Uterus (tissue), 4 donors: Measurements from ENCODE around the gene CRIP1. TPM values are rescaled to one million over a fixed set of nuclear protein-coding genes. Genes with fewer than 3 reads are reported as not detected.

Source experiments
- DNase-seq, 2 donors: peaks; one replicate each; pipeline ENCODE4 v3.0.0-alpha.2; 2019 to 2020
- H3K27ac ChIP-seq, 2 donors: fragments of 200-600 bp; sonication (generic); 1 replicate in 1 of 2; 2 replicates in 1 of 2; pipeline ENCODE4 v1.5.1; 2016 to 2018
- H3K27me3 ChIP-seq, 2 donors: fragments of 200-600 bp; sonication (generic); one replicate each; pipeline ENCODE4 v1.5.1; 2018 to 2019; ENCODE audit warnings: control low read depth in 1 of 2
- H3K36me3 ChIP-seq, 2 donors: fragments of 200-600 bp; sonication (generic); one replicate each; pipeline ENCODE4 v1.5.1; 2019; ENCODE audit warnings: control low read depth in 1 of 2
- H3K4me1 ChIP-seq, 2 donors: fragments of 200-600 bp; sonication (generic); one replicate each; pipeline ENCODE4 v1.5.1; 2018 to 2019; ENCODE audit warnings: control low read depth in 1 of 2
- H3K4me3 ChIP-seq, 2 donors: fragments of 200-600 bp; sonication (generic); 1 replicate in 1 of 2; 2 replicates in 1 of 2; pipeline ENCODE4 v1.5.1; 2018 to 2019; ENCODE audit warnings: mild to moderate bottlenecking in 1 of 2
- H3K9me3 ChIP-seq, 2 donors: fragments of 200-600 bp; sonication (generic); one replicate each; pipeline ENCODE4 v1.5.1; 2019; ENCODE audit warnings: control low read depth in 1 of 2
- CTCF ChIP-seq, 4 experiments: fragments of 200-600 bp in 2 of 4; fragments of 450-650 bp in 2 of 4; sonication (generic) in 2 of 4; IDR thresholded peaks; one replicate each; pipeline ENCODE4 v1.5.1; 2016 to 2019; ENCODE audit warnings: antibody characterized with exemption in 4 of 4, mild to moderate bottlenecking in 2 of 4, moderate library complexity in 1 of 4
- POLR2A ChIP-seq, 2 donors: fragments of 450-650 bp; IDR thresholded peaks; one replicate each; pipeline ENCODE4 v1.6.1; 2016; ENCODE audit warnings: antibody characterized with exemption in 2 of 2, mild to moderate bottlenecking in 1 of 2, moderate library complexity in 1 of 2
- intact Hi-C: fragments of 100-400 bp; cut with DNase I; formaldehyde crosslinking; loops from one replicate; pipeline ENCODE4 v1.15.1; 2023; ENCODE audit warnings: low total_unique reads
- total RNA-seq, 4 donors: library from RNA; depleted of rRNA in 3 of 4; stranded (reverse); fragments of >200 nt in 3 of 4; gene quantifications; one replicate each; pipeline versions ENCODE4 v1.1.0 to v1.2.4, GENCODE V29; 2014 to 2023
- donor health status: DM: yes; HTN: yes; CAD: no.

Gene CRIP1
- total RNA-seq, 4 donors from 2014 or later: 0.51 to 64.7 (median 34.4) TPM

GRCh38 chr14:105488781-105489541 lies 2.3 kb downstream of the CRIP1 start:
- H3K9me3 ChIP-seq: no peaks in the 10 kb centered on the region
- peaks cover 0 to 36% of the 10 kb centered on the region in 2 donors for H3K4me1 ChIP-seq
- intact Hi-C loops: no loop called here
- H3K27me3 ChIP-seq: peaks cover 0 to 5% of the 10 kb centered on the region in 2 donors
- H3K36me3 ChIP-seq: no peaks in the 10 kb centered on the region
- peak overlapping the region in 1 of 2 donors; percentile 56 for H3K4me3 ChIP-seq
- DNase-seq: peak in 1 of 2 donors; percentile 39
- H3K27ac ChIP-seq: peak overlapping the region; percentile 92 to 96
- TF ChIP-seq CTCF (IDR thresholded peaks at IDR 0.05): no peak
- no peak for TF ChIP-seq POLR2A (IDR thresholded peaks at IDR 0.05)

- peak; percentile 86 to 89 for DNase-seq
- TF ChIP-seq CTCF (IDR thresholded peaks at IDR 0.05) (peak; percentile 61 to 80 (median 76)), POLR2A (IDR thresholded peaks at IDR 0.05) (peak in 1 of 2 donors; percentile 44)
- peak overlapping the region; percentile 92 to 96 for H3K27ac ChIP-seq
- no peaks in the 10 kb centered on the region for H3K9me3 ChIP-seq
- intact Hi-C loops: no loop called here
- H3K27me3 ChIP-seq: peaks cover 0 to 5% of the 10 kb centered on the region in 2 donors
- no peaks in the 10 kb centered on the region for H3K36me3 ChIP-seq
- peak overlapping the region; percentile 47 to 56 for H3K4me3 ChIP-seq
- H3K4me1 ChIP-seq: peaks cover 0 to 28% of the 10 kb centered on the region in 2 donors
Observed at GRCh38 chr14:105489542-105490266, 3.0 kb downstream of the CRIP1 start.

GRCh38 chr14:105490267-105490571 lies 3.5 kb downstream of the CRIP1 start:
- peaks cover 0 to 5% of the 10 kb centered on the region in 2 donors for H3K27me3 ChIP-seq
- intact Hi-C loops: no loop called here
- peak overlapping the region; percentile 47 to 56 for H3K4me3 ChIP-seq
- TF ChIP-seq POLR2A (IDR thresholded peaks at IDR 0.05) (no peak), CTCF (IDR thresholded peaks at IDR 0.05) (no peak)
- peak overlapping the region; percentile 92 to 96 for H3K27ac ChIP-seq
- H3K4me1 ChIP-seq: peaks cover 0 to 25% of the 10 kb centered on the region in 2 donors
- H3K9me3 ChIP-seq: no peaks in the 10 kb centered on the region
- no peaks in the 10 kb centered on the region for H3K36me3 ChIP-seq
- peak in 1 of 2 donors; percentile 62 for DNase-seq

- peak; percentile 99 to 100 for DNase-seq
- no peaks in the 10 kb centered on the region for H3K36me3 ChIP-seq
- TF ChIP-seq CTCF (IDR thresholded peaks at IDR 0.05): peak; percentile 47 to 98 (median 96)
- peak; percentile 22 to 79 for TF ChIP-seq POLR2A (IDR thresholded peaks at IDR 0.05)
- H3K4me1 ChIP-seq: peaks cover 0 to 20% of the 10 kb centered on the region in 2 donors
- H3K9me3 ChIP-seq: no peaks in the 10 kb centered on the region
- H3K4me3 ChIP-seq: peak within 1 kb of the TSS; percentile 47 to 72
- intact Hi-C loops: no loop called here
- peak within 1 kb of the TSS; percentile 92 to 96 for H3K27ac ChIP-seq
- H3K27me3 ChIP-seq: peaks cover 0 to 5% of the 10 kb centered on the region in 2 donors
Observed at GRCh38 chr14:105490572-105491365, 4.1 kb downstream of the CRIP1 start, which contains the start of gene TEDC1. Gene TEDC1 (plus strand): TSS chr14:105491246. CDS start chr14:105491376, 130 bp downstream.
